HG03342 (cell line): Measurements from ENCODE around the gene GPR84.
A peak's percentile ranks its signal among the peaks of the same experiment; 100 is the strongest.

Experiments used
- ATAC-seq: cut with Tn5 transposase; IDR thresholded peaks from one replicate; pipeline ENCODE4 v1.9.1; 2021; ENCODE audit warnings: mild to moderate bottlenecking, moderate library complexity; ENCODE audit not compliant: unreplicated experiment

GPR84 gene

DNA sequence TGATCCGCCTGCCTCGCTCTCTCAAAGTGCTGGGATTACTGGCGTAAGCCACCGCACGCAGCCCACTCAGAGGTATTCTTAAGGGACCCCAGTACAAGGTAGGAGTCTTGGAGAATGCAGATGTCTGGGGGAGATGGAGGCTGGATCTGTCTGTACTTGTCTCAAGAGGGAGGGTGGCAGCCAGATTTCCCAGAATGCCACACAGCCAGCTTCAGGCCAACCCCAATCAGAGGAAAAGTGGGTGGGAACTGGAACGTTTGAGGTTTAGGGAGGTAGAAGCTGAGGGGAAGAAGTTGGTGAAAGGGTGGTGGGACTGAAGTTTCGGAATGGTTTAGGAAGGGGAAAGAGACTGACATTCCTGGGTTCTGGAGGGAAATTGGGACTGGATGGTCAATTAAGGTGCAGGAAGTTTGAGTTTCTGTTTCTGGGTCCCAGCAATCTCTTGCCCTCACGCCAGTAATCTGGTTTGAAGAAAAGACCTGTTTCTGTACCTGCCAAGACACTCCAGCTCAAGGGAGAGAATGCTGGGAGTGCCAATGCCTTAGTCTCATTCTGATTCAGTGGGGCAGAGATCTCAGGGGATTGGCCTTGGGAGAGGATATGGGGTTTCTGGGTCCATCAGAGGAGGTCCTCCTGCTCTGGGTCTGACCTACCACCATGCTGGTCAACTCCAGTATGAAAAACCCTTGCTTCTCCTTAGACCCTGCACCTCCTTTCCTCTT lies 28.4 kb upstream of the GPR84 start:
- ATAC-seq: no peak

DNA sequence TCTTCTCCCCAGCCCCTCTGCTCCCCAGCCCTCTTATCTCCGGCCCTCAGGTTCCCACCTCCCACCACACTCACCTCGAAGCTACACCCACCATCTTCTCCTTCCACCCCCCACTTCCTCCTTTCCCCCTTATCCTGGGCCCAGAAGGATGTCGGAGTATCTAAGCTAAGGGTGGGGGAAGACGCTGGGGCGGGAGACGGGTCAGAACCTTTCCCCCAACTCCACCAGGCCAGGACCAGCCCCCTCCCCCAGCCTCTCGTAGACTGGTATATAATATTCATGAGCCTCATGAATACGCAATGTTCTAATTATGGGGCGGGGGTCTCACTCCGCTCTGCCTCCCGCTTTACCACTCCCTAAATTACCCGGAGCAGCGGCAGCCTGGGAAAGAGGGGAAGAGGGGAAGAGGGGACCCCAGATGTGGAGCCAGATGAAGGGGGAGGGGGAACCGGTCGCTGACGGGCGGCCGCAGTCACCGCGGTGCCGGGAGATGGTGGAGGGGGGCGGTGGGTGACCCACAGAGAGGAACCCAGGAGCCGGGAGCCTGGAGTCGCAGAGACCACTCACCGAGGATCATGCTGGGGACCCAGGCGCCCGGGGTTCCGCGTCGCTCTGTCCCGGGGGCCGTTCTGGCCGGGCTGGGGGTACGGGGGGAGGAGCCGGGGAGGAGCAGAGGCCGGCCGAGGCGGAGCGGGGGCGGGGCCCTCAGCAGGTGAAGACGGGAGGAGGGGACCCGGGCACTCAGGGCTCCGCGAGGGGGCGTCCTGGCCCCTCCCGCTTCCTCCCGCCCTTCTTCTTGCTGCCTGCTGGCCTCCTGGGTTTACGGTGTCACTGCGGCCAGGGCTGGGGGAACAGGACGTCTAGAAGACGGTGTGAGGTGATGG lies 26.6 kb upstream of the GPR84 start:
- ATAC-seq: no peak

DNA sequence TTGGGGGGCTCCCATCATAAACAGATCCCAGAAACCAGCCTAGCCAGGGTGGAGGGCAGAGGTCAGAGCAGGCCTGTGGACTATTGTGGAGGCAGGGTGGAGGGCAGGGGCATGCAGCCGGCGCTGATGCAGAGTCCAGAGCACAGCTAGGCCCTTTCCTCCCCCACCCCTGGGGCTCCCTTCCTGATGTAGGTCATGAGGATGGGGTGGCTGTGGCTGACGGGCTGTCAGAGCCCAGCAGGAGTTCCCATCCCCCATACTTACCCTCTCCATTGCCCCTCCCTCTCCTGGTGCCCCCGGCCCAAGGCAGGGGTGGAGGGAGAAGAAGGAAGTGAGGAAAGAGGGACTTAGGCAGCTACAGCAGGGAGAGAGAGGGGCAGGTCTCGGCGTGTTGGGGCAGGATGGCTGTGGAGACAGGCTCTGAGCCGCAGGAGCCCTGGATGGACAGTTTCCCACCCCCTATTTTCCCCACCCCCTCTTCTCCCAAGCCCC lies 25.9 kb upstream of the GPR84 start:
- ATAC-seq: no peak

DNA sequence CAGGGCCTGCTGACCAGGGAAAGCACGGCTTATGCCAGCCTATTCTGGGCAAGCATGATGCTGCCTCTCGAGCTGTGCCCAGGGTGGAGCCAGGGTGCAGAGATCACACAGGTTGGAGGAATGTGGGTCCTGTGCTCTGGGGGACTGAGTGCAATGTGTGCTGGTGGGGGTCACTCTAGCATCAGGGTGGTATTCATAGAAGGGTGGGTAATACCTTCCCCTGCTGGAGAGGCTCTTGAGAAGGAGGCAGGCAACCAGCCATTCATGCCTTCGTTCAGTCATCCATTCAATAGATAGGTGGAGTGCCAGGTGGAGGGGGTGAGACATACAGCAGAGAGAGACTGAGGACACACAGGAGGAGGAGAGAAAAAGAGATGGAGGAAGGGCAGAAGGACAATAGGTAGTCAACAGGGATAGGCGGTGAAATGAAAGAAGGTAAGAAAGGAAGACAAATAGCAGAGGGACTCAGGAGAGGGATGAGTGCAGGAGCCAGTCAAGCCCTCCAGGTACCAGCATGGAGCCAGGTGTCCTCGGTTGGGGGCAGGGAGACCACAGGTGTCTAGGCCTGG lies 25.4 kb upstream of the GPR84 start:
- no peak for ATAC-seq

DNA sequence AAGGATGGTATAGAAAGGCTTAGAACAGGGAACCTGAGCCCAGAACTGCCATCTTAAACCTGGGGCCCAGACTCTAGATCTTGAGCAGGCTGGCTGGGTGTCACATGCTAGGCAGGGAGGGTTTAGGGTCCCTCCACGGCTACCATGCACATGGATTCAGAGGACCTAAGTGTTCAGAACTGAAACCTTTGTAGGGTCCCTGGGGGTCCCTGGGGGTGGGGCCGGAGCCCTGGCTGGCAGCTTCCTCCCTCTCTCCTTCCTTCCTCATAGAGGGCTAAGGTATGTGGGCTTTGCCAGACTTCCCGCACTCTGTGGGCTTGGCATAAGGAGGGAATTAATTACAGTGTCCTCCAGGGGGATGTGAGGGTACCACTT lies 24.8 kb upstream of the GPR84 start:
- ATAC-seq: no peak

DNA sequence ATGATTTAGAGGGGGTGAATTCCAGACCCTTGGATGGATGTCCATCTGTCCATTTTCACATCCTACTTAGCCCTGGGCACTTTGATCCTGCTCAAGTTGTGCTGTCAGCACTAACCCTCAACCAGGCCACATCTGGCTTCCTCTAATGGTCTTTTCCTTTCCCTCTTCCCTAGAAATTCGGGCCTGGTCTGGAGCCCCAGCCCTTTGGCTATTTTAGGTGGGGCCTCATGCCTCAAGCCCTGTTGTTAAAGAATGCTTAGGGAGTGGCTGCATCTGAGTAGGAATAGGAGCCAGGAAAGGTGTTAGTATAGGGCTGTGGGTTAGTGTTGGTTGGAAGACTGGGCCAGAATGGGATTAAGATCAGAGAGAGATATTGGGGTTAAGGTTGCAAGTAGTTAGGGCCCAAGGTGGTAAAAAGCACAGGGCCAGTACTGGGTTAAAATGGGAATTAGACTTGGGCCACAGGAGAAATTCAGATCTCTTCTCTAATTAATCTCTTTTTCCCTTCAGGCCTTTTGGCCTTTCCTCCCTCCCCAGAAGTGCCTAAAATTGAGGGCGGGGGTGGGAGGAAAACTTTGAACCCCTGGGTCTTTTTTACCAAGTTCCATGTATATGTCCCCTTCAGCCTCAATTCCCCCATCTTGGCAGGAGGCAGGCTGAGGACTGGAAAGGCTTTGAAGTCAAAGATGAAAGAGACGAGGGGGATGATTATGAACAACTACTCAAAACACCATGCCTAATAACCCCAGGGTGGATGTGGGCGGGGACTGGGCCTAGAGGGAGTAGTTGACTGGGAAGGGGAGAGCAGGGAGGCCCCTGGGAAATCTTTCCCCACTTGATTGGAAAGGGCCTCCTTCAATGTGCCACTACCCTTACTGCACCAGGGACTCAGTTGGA lies 24.2 kb upstream of the GPR84 start:
- ATAC-seq: no peak

DNA sequence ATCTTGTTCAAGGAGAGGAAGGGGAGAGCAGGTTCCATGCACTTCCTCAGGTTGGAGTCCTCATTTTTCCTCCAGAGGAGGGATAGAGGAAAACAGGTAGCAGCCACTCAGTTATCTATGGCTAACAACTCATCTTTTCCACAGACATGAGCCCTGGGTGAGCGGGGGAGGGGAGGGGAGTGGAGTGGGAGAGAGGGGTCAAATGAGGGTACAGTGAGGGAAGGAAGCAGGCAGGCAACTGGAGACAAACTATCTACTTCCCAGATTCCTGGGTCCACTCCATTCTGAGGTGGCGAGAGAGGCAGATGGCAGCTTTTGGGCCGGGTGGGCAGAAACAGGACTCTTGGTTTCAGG lies 22.8 kb upstream of the GPR84 start:
- no peak for ATAC-seq

DNA sequence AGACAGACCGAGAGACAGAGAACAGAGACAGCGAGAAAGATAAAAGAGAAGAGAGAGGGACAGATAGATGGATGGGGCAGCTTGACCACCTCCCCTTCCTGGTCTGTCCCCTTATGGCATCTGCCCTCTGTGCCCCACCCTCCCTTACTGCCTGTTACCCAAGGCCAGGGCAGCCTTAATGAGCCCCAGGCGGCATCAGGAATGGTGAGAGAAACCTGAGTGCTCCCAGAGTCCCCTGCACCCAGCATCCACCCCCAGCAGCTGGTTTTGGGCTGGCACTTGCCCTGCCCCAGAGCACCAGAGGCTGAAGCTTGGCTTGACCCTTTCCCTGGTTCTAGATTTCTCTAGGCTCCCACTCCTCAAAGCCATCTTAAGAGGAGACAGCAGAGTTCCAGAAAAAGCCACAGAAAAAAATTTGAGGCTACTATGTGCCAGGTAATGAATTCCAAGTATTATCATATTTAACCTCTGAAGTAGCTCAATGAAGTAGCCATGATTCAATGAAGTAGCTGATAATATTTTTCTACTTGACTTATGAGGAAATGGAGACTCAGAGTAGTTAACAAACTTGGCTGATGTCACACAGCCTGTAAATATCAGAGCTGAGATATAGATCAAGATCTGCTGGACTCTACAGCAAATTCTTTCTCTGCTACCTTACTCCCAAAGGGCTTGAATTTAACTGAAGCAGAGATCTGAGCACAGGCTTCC lies 22.3 kb upstream of the GPR84 start:
- no peak for ATAC-seq

DNA sequence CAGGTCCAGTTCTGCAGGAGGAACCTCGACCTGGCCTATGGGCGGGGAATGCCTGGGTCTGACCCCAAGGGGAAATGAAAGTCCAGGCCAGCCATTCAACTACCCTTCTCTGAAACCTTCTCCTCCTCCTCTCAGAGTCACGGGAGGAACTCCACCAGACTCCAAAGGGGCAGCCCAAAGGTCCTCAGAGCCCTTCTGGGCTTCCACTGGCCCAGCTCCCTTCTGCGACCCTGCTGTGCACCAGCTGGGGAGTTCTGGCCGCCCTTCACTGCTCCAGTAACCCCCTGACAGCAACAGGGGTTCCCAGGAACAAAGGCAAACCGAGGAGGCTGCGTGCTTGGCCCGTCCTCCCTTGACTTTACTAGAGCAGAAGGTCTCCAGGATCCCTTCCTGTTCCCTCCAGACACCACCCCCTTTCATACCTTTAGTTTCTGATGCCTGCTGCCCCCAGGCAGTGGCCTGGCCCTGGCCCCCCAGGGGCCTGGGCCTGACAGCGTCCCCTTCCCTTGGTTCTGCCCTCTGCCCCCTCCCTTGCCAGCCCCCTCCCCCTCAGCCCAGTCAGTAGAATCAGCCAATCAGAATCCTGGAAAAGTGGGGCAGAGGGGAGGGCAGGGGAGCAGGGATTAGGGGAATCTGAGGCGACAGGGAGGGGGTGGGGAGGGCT lies 21.1 kb upstream of the GPR84 start:
- peak; percentile 53 for ATAC-seq

DNA sequence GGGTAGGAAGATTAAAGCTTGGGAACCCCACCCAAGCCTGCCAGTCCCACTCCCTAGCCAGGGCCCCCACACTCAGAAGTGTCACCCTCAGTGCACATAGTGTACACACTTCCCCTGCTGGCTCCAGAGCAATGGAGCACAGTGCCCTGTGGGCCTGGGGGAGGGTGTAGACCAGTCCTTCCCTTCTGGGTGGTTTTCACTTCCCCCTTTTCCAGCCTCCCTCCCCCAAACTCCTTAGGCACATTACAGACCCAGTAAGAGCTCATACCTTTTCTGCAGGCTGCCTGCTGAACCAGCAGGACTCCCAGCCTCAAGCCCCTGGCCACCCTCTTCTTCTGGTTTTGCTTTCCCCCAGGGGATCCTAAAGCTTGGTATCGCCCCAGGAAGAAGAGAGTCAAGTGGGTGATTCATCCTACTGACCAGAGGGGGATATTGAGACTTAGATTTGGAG lies 20.3 kb upstream of the GPR84 start, which contains the start of gene ZNF385A:
TSS of gene ZNF385A (minus strand) at position 143 of the 451 bp plus-strand sequence. CDS start 219 bp downstream, outside the sequence.
- ATAC-seq: peak; percentile 45

DNA sequence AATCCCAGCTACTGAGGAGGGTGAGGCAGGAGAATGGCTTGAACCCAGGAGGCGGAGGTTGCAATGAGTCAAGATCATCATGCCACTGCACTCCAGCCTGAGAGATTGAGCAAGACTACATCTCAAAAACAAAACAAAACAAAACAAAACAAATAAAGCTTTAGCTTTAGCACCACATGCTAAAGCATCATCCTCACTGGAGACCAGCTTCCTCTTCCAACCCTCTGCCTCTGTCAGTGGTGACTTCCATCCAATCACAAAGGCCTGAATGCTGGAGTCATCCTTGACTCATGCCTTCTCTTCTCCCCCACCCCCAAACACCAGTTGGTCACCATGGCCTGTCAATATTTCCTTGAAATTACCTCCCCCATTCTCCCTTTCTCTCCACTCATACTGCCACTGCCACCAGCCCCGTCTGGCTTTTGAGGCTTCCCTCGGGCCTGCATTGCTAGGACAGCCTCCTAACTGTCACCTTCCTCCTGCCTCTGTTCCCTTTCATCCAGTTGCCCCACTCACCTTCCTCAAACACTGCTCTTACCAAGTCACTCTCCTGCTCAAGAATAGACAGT lies 18.8 kb upstream of the GPR84 start:
- no peak for ATAC-seq

DNA sequence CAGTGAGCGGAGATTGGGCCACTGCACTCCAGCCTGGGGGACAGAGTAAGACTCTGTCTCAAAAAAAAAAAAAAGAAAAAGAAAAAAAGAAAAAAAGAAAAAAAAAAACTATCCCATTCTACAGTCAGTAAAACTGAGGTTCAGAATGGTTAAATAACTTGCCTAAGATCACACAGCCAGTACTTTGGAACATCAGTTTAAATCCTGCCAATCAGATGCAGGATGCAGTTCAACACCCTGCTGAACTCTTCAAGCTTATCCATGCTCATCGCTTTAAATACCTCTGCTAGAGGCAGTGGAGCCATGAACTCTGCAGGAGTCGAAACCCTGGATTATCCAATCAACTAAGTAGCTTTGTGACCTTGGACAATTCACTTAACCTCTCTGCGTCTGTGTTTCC lies 16.9 kb upstream of the GPR84 start:
- ATAC-seq: no peak

DNA sequence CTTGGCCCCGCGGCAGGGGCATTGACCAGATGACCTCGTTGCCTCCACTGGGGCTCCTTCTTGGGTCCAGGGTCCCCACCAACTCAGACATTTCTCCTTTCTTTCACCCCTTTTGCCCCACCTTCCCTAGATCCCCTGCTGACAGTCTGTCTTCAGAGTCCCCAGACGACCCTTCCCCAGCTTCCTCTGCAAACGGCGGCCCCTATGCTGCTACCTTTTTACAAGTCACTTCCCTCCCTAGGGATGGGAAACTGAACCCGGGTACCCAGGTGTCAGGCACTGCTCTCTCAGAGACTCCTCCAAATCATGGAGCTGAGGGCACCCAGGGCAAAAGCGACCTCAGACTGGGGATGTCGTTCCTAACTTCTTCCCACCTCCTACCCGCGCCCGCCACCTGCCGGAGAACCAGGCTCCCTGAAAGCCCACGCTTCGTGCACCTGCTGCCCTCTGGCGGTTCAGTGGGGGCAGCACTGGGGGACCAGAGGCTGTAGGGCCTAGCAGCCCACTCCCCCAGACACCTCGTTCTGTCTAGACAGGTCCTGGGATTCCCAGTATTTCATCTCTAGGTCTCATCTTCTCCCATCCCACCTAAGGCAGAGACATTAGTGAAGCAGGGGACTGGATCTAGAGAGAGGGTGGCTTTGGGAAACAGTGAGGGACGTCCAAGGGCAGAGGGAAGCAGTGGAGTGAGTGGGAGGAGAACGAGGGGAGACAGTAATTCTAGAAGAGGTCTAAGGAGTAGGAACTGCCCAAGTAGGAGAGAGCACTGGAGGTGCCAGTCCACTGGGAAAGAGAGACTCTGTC lies 15.3 kb upstream of the GPR84 start:
- ATAC-seq: peak; percentile 80

DNA sequence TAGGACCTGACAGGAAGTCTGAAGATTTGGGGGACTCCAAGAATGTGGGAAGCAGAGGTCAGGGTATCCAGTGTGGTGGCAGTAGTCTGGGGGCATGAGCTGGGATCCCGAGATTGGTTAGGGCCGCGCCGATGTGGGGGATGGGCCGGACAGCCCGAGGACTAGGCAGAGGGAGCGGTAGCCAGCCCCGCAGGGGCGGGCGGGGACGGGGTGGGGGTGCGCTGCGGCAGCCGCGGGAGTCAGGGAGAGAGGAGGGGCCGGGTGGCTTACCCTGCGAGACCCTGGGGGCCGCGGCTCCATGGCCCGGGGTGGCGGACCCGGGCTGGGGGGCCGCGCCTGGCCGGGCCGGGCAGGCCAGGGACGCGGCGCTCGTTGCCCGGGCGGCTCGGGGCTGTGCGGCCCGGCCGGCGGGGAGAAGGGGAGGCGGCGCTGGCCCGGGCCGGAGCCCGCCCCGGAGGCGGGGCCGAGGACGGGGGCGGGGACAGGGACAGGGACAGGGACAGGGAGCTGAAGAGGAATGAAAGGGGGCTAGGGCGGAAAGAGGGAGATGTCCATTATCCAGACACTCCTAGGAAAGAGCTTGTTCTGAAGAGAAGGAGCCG lies 14.6 kb upstream of the GPR84 start:
- ATAC-seq: no peak

DNA sequence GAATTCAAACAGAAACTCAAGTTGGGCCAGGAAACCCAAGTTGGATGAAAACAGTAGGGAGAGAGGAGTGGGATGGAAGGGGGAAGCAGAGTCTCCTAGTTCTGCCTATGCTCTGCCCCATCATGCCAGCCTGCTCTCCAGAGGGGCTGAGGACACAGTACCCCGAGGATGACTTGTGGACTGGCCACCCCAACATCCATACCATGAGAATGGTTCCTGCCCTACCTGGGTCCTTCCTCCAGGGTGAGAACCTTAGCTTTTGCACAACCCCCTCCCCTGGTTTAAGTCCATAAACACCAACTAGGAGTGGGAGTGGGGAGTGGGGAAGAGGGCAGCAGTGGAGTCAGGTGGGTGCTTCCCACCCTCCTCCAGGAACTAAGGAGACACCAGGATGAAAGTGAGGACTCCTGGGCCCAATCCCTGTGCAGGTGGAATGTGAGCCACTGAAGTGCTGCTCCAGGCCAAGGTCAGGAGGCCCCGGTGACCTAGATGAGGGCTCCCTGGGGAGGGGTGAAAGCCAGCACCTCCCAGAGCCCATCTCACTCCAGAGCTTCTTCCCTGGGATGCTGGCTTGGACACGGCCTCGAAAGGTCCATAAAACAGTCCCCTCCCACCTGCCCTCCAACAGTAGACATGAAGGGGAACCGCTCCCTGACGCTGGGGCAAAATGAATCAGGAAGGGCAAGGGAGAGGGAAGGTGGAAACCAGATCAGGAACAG lies 13.7 kb upstream of the GPR84 start:
- no peak for ATAC-seq

DNA sequence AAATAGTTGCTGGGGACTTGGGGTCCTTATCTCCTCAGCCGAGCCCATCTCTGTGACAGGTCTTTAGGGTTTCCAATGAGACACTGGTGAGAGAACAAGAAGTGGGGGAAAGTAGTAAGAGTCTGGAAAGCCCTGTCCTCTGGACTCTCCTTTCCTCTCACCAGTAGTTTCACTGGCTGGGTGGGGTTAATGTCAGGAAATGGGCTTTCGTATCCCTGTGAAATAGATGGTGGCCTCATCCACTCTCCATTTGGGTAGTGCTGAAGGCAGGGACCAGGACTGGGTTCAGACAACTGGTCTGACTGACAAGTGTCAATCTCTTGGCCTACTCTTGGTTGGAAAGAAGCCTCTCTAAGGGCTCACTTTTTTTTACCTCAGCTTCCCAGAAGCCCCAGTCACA lies 12.7 kb upstream of the GPR84 start:
- no peak for ATAC-seq

DNA sequence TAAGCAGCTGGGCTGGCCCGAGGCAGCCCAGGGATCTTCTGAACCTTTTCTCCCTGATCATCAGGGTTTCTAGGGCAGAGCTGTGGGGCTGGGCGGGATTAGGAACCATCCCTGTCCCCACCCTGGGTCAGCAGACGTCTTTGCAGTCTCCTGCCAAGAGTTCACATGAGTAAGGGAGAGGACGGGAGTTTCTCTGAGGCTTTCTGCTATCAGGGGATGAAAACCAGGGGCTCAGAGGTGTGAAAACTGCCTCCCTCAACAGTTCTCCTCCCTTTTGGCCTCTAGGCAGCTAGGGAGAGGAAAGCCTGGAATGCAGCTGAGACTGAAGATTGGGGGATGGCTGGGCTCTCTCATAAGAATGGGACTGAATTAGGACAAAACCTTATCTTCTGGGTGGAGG lies 12.3 kb upstream of the GPR84 start:
- no peak for ATAC-seq

DNA sequence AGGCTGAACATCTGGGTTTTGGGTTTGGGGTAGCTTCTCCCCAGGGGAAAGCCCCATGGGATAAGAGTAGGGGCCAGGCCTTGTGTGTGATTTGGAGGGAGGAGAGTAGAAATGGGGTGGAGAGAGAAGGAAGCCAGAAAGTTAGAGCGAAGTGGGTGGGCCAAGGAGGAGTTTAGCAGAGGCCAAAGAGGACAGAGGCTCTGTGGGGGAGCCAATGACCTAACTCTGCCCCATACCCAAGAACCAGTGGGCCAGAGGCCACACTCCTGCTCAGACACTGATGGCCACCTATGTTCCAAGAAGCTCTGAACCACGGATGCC lies 10.9 kb upstream of the GPR84 start:
- no peak for ATAC-seq
